SU-DHL-6 (cell line): ENCODE results near the gene ATXN1L.

Experiments used
- H2AFZ ChIP-seq: fragments of 200-600 bp; sonication (generic); 2 replicates; pipeline ENCODE4 v1.6.1; 2014; ENCODE audit warnings: low read depth, mild to moderate bottlenecking, moderate library complexity, mixed read lengths, antibody characterized with exemption, low read length; ENCODE audit not compliant: severe bottlenecking
- H3F3A ChIP-seq: fragments of 200-600 bp; shearing (Covaris generic); 2 replicates; pipeline ENCODE4 v1.6.0; 2016; ENCODE audit warnings: antibody characterized with exemption, mild to moderate bottlenecking; ENCODE audit not compliant: insufficient read depth
- H3K27ac ChIP-seq: fragments of 200-600 bp; sonication (generic); 2 replicates; pipeline ENCODE4 v1.5.1; 2016; ENCODE audit warnings: low read depth, mild to moderate bottlenecking, low read length, moderate library complexity, mixed read lengths
- H3K27me3 ChIP-seq: fragments of 200-600 bp; sonication (generic), shearing (Covaris generic); 2 replicates; pipeline ENCODE4 v1.6.0; 2014; ENCODE audit warnings: mild to moderate bottlenecking, low read length
- H3K36me3 ChIP-seq: fragments of 200-600 bp; sonication (generic); 2 replicates; pipeline ENCODE4 v1.6.1; 2014; ENCODE audit warnings: mild to moderate bottlenecking, low read length, mixed read lengths
- H3K4me2 ChIP-seq: fragments of 300-600, 200-600 bp; shearing (Covaris generic), sonication (generic); 2 replicates; pipeline ENCODE4 v1.6.0; 2014; ENCODE audit warnings: low read length, low read depth, mild to moderate bottlenecking; ENCODE audit not compliant: poor library complexity, severe bottlenecking
- H3K4me3 ChIP-seq: fragments of 200-600 bp; sonication (generic); 2 replicates; pipeline ENCODE4 v1.5.1; 2014; ENCODE audit warnings: antibody characterized with exemption, low read length, mild to moderate bottlenecking, mixed read lengths; ENCODE audit not compliant: insufficient read depth, poor library complexity, severe bottlenecking
- H3K79me2 ChIP-seq: fragments of 200-600 bp; sonication (generic); 2 replicates; pipeline ENCODE4 v1.6.1; 2014; ENCODE audit warnings: mild to moderate bottlenecking, low read length, moderate library complexity; ENCODE audit not compliant: insufficient read depth
- H3K9ac ChIP-seq: fragments of 200-600 bp; sonication (generic); 2 replicates; pipeline ENCODE4 v1.7.0; 2014; ENCODE audit warnings: mild to moderate bottlenecking, low read length
- H3K9me2 ChIP-seq: fragments of 200-600 bp; sonication (generic); replicated peaks from 2 replicates; pipeline ENCODE4 v1.6.1; 2014; ENCODE audit warnings: low read length; ENCODE audit not compliant: insufficient read depth
- H3K9me3 ChIP-seq: fragments of 200-600 bp; sonication (generic); 2 replicates; pipeline ENCODE4 v1.6.1; 2014; ENCODE audit warnings: low read length, mixed read lengths; ENCODE audit not compliant: insufficient read depth
- H4K20me1 ChIP-seq: fragments of 200-600 bp; sonication (generic); 2 replicates; pipeline ENCODE4 v1.6.1; 2014; ENCODE audit warnings: low read depth, mild to moderate bottlenecking, antibody characterized with exemption, low read length, moderate library complexity, mixed read lengths
- EZH2phosphoT487 ChIP-seq: fragments of 200-600 bp; sonication (generic), shearing (Covaris generic); conservative IDR thresholded peaks from 2 replicates; pipeline ENCODE4 v1.6.1; 2018; ENCODE audit warnings: mild to moderate bottlenecking, antibody characterized with exemption, low read length, moderate library complexity, mixed read lengths
- TF ChIP-seq, protein P1 (sequence below): fragments of 200-600 bp; sonication (generic); IDR thresholded peaks from one replicate; pipeline ENCODE4 v1.5.1; 2017; ENCODE audit warnings: antibody characterized with exemption, mild to moderate bottlenecking, low read length, moderate library complexity; ENCODE audit not compliant: insufficient read depth, poor library complexity, severe bottlenecking

ATXN1L gene, protein sequence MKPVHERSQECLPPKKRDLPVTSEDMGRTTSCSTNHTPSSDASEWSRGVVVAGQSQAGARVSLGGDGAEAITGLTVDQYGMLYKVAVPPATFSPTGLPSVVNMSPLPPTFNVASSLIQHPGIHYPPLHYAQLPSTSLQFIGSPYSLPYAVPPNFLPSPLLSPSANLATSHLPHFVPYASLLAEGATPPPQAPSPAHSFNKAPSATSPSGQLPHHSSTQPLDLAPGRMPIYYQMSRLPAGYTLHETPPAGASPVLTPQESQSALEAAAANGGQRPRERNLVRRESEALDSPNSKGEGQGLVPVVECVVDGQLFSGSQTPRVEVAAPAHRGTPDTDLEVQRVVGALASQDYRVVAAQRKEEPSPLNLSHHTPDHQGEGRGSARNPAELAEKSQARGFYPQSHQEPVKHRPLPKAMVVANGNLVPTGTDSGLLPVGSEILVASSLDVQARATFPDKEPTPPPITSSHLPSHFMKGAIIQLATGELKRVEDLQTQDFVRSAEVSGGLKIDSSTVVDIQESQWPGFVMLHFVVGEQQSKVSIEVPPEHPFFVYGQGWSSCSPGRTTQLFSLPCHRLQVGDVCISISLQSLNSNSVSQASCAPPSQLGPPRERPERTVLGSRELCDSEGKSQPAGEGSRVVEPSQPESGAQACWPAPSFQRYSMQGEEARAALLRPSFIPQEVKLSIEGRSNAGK

DNA sequence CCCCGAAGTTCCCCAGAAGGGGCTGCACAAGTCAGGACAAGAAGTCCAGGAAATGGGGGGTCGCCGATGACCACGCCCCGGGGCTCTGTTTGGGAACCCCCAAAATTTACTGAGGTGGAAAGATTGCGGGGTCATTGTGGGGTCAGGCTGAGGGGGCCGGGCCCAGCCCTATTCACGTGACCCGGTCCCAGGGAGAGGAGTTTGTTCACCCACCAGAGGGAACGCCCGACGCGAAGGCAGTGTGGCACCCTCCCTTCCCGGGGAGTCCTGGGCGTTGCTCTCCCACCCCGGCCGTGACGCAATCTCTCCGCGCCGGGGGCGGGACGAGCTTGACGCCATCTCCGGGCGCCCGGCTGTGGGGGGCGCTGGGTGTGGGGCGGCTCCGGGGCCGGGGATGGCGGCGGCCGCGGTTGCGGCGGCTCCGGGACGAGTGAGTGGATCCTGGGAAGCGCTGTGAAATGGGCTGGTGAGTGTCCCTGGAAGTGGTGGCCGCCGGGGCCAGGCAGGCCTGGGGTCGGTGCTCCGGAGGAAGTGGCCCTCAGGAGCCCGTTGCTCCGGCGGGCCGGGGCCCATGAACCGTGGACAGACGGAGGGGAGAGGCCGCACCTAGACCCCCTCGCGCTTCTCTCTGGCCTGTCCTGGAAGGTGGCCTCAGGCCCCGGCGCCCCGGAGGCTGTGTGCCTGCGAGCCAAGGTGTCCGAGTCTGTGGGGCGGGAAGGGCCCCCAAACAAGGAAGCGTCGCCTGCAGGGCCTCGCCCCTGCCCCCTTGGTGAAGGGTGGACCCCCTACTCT, at the start of gene ATXN1L:
Gene ATXN1L (plus strand): TSS at position 338 of the 792 bp plus-strand sequence. CDS start 3,765 bp downstream, outside the sequence.
- H3F3A ChIP-seq = 0 out of 2 replicates have a peak, but pooled peaks cover 14% of the 10 kb centered on the region
- peaks cover 20% of the 10 kb centered on the region for H3K79me2 ChIP-seq
- H4K20me1 ChIP-seq = no peaks in the 10 kb centered on the region
- H3K4me3 ChIP-seq = peak within 1 kb of the TSS; percentile 88
- peak within 1 kb of the TSS; percentile 63 for H3K4me2 ChIP-seq
- TF ChIP-seq EZH2phosphoT487 = no peak
- TF ChIP-seq, protein P1, sequence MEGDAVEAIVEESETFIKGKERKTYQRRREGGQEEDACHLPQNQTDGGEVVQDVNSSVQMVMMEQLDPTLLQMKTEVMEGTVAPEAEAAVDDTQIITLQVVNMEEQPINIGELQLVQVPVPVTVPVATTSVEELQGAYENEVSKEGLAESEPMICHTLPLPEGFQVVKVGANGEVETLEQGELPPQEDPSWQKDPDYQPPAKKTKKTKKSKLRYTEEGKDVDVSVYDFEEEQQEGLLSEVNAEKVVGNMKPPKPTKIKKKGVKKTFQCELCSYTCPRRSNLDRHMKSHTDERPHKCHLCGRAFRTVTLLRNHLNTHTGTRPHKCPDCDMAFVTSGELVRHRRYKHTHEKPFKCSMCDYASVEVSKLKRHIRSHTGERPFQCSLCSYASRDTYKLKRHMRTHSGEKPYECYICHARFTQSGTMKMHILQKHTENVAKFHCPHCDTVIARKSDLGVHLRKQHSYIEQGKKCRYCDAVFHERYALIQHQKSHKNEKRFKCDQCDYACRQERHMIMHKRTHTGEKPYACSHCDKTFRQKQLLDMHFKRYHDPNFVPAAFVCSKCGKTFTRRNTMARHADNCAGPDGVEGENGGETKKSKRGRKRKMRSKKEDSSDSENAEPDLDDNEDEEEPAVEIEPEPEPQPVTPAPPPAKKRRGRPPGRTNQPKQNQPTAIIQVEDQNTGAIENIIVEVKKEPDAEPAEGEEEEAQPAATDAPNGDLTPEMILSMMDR = no peak
- peak within 1 kb of the TSS; percentile 88 for H2AFZ ChIP-seq
- no peaks in the 10 kb centered on the region for H3K9me3 ChIP-seq
- H3K9me2 ChIP-seq = no peaks in the 10 kb centered on the region
- H3K9ac ChIP-seq = peak within 1 kb of the TSS; percentile 78
- no peaks in the 10 kb centered on the region for H3K27me3 ChIP-seq
- H3K36me3 ChIP-seq = 0 out of 2 replicates have a peak, but pooled peaks cover 3% of the 10 kb centered on the region
- H3K27ac ChIP-seq = peak within 1 kb of the TSS; percentile 38

DNA sequence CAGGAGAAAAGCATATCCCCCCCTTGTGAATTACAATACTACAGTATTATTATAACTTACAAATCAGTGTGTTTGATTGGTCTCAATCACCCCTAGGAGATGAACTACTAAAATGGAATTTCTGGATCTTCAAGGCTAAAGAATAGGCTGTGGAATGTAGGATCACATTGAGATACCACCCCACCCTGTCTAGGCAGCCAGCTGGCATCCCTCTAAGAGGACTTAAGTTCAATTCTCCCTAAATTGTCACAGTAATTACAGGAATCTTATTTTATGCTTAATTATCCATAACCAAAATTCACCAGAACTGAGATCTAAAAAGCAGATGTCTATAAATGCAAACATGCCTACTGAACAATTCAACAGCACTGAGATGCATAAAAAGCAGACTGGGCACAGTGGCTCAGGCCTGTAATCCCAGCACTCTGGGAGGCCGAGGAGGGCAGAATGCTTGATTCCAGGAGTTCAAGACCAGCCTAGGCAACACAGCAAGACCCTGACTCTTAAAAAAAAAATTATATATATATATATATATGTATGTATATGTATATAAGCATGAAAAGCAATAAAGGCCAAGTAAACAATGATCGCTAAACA, 49.2 kb upstream of the ATXN1L start:
- Histone ChIP-seq H3K9me3 (no peaks in the 10 kb centered on the region), H3K4me3 (no peak overlapping the region), H3K79me2 (peaks cover 90% of the 10 kb centered on the region), H2AFZ (no peak overlapping the region), H3K9me2 (no peaks in the 10 kb centered on the region), H3K36me3 (peaks cover 6% of the 10 kb centered on the region; the same call in 1 of the 2 replicates), H4K20me1 (peaks cover 4% of the 10 kb centered on the region), H3F3A (0 out of 2 replicates have a peak, but pooled peaks cover 6% of the 10 kb centered on the region), H3K27ac (no peak overlapping the region), H3K9ac (no peak overlapping the region), H3K27me3 (no peaks in the 10 kb centered on the region), H3K4me2 (no peak overlapping the region)
- TF ChIP-seq EZH2phosphoT487 = no peak
- TF ChIP-seq, protein P1 = no peak

DNA sequence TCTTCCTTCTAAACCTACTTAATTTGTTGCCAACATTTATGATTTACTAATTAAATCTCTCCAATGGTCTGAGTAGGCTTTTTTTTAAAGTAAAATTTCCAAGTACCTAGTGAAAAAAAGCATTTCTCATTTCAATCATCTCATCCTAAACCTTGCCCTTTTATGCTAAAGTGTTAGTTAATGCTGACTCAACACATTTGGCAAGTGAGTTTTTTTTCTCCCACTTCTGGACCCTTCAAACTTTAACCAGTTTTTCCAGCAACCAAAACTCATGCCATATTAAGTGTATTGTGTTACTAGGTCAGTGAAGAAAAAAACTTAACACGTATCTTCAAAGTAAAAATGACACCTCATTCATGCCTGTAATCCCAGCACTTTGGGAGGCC, 42.5 kb upstream of the ATXN1L start:
- no peaks in the 10 kb centered on the region for H3K27me3 ChIP-seq
- H3K79me2 ChIP-seq = peaks cover 82% of the 10 kb centered on the region
- no peaks in the 10 kb centered on the region for H3K9me2 ChIP-seq
- no peak overlapping the region for H3K9ac ChIP-seq
- H3F3A ChIP-seq = no peaks in the 10 kb centered on the region
- peaks cover 3% of the 10 kb centered on the region; the same call in 1 of the 2 replicates for H3K36me3 ChIP-seq
- no peaks in the 10 kb centered on the region for H4K20me1 ChIP-seq
- H3K4me3 ChIP-seq = no peak overlapping the region
- no peak for TF ChIP-seq EZH2phosphoT487
- TF ChIP-seq, protein P1 = no peak
- no peak overlapping the region for H3K27ac ChIP-seq
- H2AFZ ChIP-seq = no peak overlapping the region
- no peak overlapping the region for H3K4me2 ChIP-seq
- H3K9me3 ChIP-seq = no peaks in the 10 kb centered on the region
